ENCODE measurements around the gene ELMOD3.
"Not testable (repeated sequence)": the region's sequence is repeated elsewhere in the genome, so short reads cannot be mapped to it uniquely, and the experiment has no call there.

ELMOD3 gene

GRCh38 chr2:85376291-85377065 is 21.9 kb downstream of the ELMOD3 start:
- DNase-seq (ENCODE audit: low spot score), result no peak

- no peak for DNase-seq (ENCODE audit: low spot score)
Measured at GRCh38 chr2:85377083-85377482, 22.5 kb downstream of the ELMOD3 start.

- no peak for DNase-seq (ENCODE audit: low spot score)
Measured at GRCh38 chr2:85378257-85378656, 23.7 kb downstream of the ELMOD3 start.

GRCh38 chr2:85380048-85380447 is 25.5 kb downstream of the ELMOD3 start:
- DNase-seq (ENCODE audit: low spot score), result no peak

GRCh38 chr2:85383151-85383550 is 28.6 kb downstream of the ELMOD3 start:
- DNase-seq (ENCODE audit: low spot score), result not testable (repeated sequence)

GRCh38 chr2:85383850-85384249 is 29.3 kb downstream of the ELMOD3 start:
- no peak for DNase-seq (ENCODE audit: low spot score)

- DNase-seq (ENCODE audit: low spot score), result no peak
Measured at GRCh38 chr2:85385746-85386145, 31.2 kb downstream of the ELMOD3 start.

GRCh38 chr2:85387754-85388153 is 33.2 kb downstream of the ELMOD3 start:
- DNase-seq (ENCODE audit: low spot score), result no peak

- DNase-seq (ENCODE audit: low spot score), result no peak
Measured at GRCh38 chr2:85388878-85389538, 34.4 kb downstream of the ELMOD3 start.

GRCh38 chr2:85390941-85391669 is 36.5 kb downstream of the ELMOD3 start:
- DNase-seq (ENCODE audit: low spot score), result peak; percentile 83

GRCh38 chr2:85393836-85394235 is 39.3 kb downstream of the ELMOD3 start:
- DNase-seq (ENCODE audit: low spot score), result no peak

- no peak for DNase-seq (ENCODE audit: low spot score)
Measured at GRCh38 chr2:85394261-85394681, 39.7 kb downstream of the ELMOD3 start.

GRCh38 chr2:85394976-85395375 is 40.4 kb downstream of the ELMOD3 start:
- no peak for DNase-seq (ENCODE audit: low spot score)

- DNase-seq (ENCODE audit: low spot score), result no peak
Measured at GRCh38 chr2:85395912-85396475, 41.4 kb downstream of the ELMOD3 start.

- DNase-seq (ENCODE audit: low spot score), result no peak
Measured at GRCh38 chr2:85396531-85397470, 42.2 kb downstream of the ELMOD3 start.

- DNase-seq (ENCODE audit: low spot score), result peak; percentile 0
Measured at GRCh38 chr2:85397925-85398331, 43.4 kb downstream of the ELMOD3 start.

GRCh38 chr2:85398426-85399182 is 44.0 kb downstream of the ELMOD3 start:
- DNase-seq (ENCODE audit: low spot score), result no peak

- DNase-seq (ENCODE audit: low spot score), result no peak
Measured at GRCh38 chr2:85399183-85399455, 44.5 kb downstream of the ELMOD3 start.

- no peak for DNase-seq (ENCODE audit: low spot score)
Measured at GRCh38 chr2:85400023-85400422, 45.5 kb downstream of the ELMOD3 start.

GRCh38 chr2:85400541-85401463 is 46.2 kb downstream of the ELMOD3 start:
- DNase-seq (ENCODE audit: low spot score), result peak; percentile 1

Measured in iPS-NIHi11 (cell line).